Suppressor macrophage treated with lipopolysaccharide for 4 hours (primary cell): Measurements from ENCODE around the gene SMYD3.

Source experiments
- DNase-seq: peaks from one replicate; pipeline ENCODE4 v3.0.0-alpha.2; 2020

The SMYD3 gene

GRCh38 chr1:246462986-246463385 is 44.1 kb downstream of the SMYD3 start:
- DNase-seq: no peak

- DNase-seq: no peak
Observed at GRCh38 chr1:246460406-246460805, 46.7 kb downstream of the SMYD3 start.

GRCh38 chr1:246459221-246459620 is 47.9 kb downstream of the SMYD3 start:
- no peak for DNase-seq

GRCh38 chr1:246455476-246455875 is 51.6 kb downstream of the SMYD3 start:
- no peak for DNase-seq

- DNase-seq: no peak
Observed at GRCh38 chr1:246454655-246455054, 52.4 kb downstream of the SMYD3 start.

GRCh38 chr1:246450611-246451251 is 56.3 kb downstream of the SMYD3 start:
- peak; percentile 29 for DNase-seq

GRCh38 chr1:246448373-246448772 is 58.7 kb downstream of the SMYD3 start:
- DNase-seq: no peak

GRCh38 chr1:246447501-246447900 is 59.6 kb downstream of the SMYD3 start:
- no peak for DNase-seq

- no peak for DNase-seq
Observed at GRCh38 chr1:246445503-246445902, 61.6 kb downstream of the SMYD3 start.

GRCh38 chr1:246444617-246445016 is 62.5 kb downstream of the SMYD3 start:
- no peak for DNase-seq

GRCh38 chr1:246437961-246438360 is 69.1 kb downstream of the SMYD3 start:
- no peak for DNase-seq

- DNase-seq: no peak
Observed at GRCh38 chr1:246435421-246436041, 71.5 kb downstream of the SMYD3 start.

- DNase-seq: no peak
Observed at GRCh38 chr1:246434335-246434734, 72.7 kb downstream of the SMYD3 start.

- DNase-seq: no peak
Observed at GRCh38 chr1:246428542-246429308, 78.4 kb downstream of the SMYD3 start.

- DNase-seq: no peak
Observed at GRCh38 chr1:246427611-246428010, 79.5 kb downstream of the SMYD3 start.

GRCh38 chr1:246425895-246426294 is 81.2 kb downstream of the SMYD3 start:
- DNase-seq: no peak

GRCh38 chr1:246425139-246425794 is 81.8 kb downstream of the SMYD3 start:
- no peak for DNase-seq

- DNase-seq: no peak
Observed at GRCh38 chr1:246420300-246420699, 86.8 kb downstream of the SMYD3 start.

- no peak for DNase-seq
Observed at GRCh38 chr1:246418565-246419312, 88.3 kb downstream of the SMYD3 start.

- DNase-seq: no peak
Observed at GRCh38 chr1:246417813-246418564, 89.1 kb downstream of the SMYD3 start.

GRCh38 chr1:246417152-246417812 is 89.8 kb downstream of the SMYD3 start:
- no peak for DNase-seq

GRCh38 chr1:246416261-246416660 is 90.8 kb downstream of the SMYD3 start:
- no peak for DNase-seq
